DMS53 treated with DMSO at 0.1 percent for 48 hours (cell line): Measurements from ENCODE around the gene FNDC10.

Source experiments
- DNase-seq: peaks from one replicate; lab custom pipeline; 2025; ENCODE audit not compliant: unreplicated experiment; lab: John Stamatoyannopoulos, UW

Gene FNDC10

DNA sequence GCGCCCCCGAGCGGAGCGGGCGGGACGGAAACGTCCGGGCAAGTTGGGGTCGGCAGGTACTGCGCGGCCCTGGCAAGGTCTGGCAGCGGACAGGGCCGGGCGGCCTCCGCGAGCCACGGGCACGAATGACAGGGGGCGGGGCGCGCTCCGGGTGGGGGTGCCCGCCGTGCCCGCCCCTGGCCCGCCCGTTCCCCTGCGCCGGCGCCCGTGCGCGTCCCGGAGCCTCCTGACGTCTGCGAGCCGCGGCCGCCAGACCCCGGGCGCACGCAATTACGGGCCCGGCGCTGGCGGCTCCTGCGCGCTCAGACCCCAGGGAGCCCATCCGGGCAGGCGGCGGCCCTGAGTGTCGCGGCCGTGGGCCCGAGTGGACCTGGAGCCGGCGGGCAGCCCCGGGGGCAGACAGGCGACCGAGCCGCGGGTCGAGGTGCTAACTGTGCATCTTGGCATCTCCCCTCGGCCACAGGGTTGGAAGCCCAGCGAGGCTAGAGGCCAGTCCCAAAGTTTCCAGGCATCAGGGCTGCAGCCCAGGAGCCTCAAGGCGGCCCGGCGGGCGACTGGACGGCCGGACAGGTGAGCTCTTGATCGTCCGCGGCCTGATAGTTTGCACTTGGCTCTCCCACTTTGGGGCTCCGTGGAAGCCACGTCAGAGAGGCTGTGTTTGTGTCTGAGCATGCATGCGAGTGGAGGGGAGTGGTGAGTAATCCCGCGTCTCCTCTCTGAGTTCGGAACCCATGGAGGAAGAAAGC lies 16.3 kb upstream of the FNDC10 start:
- no peak for DNase-seq

DNA sequence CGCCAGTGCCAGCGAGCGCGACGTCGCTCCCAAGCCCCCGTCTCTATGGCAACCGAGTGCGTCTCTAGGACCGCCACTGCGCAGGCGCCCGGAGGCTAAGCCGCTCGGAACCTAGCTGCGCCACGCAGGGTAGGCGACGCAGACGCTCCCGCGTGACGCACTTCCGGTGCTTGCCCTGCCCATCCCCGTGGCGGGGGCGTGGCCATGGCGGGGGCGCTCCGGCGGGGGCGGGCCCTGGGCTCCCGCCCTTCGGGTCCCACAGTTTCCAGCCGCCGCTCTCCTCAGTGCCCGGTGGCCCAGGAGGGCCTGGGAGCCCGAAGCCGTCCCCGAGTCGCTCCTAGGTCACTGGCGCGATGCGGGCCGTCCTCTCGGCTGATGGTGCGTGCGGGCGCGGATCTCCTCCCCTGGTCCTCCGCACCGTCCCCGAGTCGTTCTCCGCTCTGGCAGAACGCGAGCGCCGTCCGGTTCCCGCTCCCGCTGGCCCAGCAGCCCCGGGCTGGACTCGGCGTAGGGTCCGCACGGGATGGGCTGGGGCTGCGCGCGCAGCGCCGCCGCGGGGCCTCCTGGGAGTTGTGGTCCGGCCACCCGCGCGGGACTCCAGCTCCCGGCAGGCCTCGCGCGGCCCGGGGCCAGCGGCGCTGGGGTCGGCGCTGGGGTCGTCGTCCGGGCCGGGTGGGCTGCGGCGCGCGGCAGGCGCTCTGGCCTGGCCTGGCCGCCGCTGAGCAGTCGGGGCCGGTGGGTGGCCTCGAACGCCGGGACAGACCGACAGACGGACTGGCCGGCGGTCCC lies 15.5 kb upstream of the FNDC10 start, which contains the start of gene MIB2:
Gene MIB2, plus strand, starts transcription at position 245 of the 789 bp plus-strand sequence. CDS start 7,953 bp downstream, outside the sequence.
- DNase-seq: peak; percentile 95

DNA sequence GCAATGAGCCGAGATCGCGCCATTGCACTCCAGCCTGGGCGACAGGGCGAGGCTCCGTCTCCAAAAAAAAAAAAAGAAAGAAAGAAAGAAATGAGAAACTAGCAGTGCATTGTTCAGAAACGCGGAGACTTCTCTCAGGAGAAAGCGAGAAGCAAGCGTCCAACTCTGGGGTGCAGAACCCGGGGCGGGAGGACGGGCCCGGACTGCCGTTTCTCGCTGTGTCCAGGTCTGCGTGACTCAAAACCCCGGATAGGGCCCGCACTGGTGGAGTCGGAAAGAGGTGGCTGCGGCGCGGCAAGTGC lies 15.0 kb upstream of the FNDC10 start:
- no peak for DNase-seq

DNA sequence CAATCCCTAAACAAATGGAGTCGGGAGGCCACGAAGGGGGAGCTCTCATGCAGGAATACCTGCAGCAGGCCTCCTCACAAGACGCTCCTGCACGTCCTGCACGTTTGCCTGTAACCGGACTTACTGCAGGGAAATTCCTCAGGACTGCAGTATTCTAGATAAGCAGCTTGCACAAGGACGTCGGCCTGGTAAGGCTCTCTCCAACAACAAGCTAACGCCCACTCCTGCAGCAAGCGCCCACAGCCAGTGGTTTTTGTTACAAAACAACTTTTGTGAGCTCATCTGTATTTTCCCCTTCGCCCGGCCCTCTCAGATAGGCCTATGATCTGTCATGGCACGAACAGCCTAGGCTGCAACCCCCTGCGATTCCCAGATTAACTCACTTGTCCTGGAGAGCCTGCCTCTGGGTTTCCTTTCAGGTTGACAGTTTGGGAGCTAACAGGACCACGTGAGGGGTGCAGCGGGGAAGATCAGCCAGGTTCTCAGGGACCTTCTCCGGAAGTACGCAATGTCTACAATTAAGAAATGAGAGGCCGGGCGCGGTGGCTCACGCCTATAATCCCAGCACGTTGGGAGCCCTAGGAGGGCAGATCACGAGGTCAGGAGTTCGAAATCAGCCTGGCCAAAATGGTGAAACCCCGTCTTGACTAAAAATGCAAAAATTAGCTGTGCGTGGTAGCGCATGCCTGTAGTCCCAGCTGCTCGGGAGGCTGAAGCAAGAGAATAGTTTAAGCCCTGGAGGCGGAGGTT lies 14.4 kb upstream of the FNDC10 start:
- DNase-seq: no peak

DNA sequence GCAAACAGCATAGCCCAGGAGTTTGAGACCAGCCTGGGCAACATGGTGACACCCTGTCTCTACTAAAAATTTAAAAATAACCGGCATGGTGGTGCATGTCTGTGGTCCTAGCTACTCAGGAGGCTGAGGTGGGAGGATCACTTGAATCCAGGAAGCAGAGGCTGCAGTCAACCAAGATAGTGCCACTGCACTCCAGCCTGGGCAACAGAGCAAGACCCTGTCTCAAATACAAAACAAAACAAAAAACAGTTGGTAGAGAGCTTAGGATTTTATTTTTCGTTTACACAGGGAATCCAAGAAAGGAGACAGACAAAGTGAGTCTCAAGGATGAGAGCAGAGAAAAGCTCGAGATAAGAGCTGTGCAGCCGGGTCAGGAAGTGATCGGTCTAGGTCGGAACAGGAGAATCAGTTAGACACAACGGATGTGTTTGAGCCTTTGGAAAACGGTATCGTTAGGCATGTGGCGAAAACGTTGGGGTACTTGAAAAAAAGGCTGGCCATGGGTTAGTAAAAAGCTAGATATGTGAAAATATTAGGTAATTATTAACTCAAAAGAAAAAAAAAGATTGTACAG lies 13.7 kb upstream of the FNDC10 start:
- DNase-seq: no peak

DNA sequence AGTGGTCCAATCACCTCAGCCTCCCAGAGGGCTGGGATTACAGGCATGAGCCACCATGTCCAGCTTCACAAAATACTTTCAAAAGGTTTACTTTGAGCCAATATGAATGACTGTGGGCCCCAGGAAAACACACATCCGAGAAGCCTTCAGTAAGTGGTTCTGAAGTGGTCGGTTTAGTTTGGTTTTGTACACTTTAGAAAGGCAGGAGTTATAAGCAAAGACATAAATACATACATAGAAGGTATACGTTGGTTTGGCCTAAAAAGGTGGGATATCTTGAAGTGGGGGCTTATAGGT lies 12.1 kb upstream of the FNDC10 start:
- peak; percentile 43 for DNase-seq

GRCh38 chr1:1610796-1611195 lies 10.9 kb upstream of the FNDC10 start:
- no peak for DNase-seq

DNA sequence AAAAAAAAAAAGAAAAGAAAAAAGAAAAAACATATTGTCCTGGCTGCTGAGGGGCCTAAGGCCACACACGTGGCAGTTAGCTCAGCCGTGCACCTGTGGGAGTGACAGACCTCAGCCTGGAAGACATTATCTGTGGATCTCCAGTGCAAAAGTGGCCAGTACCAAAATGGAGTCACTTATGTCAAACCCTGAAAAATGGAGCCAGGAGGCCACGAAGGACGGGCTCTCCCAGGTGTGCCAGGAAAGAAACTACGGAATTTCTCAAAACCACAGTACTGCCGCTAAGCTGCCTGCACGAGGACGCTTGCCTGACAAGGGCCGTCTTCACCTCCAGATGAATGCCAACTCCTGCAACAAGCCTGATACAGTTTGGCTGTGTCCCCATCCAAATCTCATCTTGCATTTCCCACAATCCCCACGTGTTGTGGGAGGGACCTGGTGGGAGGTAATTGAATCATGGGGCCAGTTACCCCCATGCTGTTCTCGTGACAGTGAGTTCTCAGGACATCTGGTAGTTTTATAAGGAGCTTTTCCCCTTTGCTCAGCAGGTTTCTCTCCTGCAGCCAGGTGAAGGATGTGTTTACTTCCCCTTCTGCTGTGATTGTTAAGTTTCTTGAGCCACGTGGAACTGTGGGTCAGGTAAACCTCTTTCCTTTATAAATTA lies 10.0 kb upstream of the FNDC10 start:
- no peak for DNase-seq

- no peak for DNase-seq
Measured at GRCh38 chr1:1606232-1606631, 6.3 kb upstream of the FNDC10 start.

DNA sequence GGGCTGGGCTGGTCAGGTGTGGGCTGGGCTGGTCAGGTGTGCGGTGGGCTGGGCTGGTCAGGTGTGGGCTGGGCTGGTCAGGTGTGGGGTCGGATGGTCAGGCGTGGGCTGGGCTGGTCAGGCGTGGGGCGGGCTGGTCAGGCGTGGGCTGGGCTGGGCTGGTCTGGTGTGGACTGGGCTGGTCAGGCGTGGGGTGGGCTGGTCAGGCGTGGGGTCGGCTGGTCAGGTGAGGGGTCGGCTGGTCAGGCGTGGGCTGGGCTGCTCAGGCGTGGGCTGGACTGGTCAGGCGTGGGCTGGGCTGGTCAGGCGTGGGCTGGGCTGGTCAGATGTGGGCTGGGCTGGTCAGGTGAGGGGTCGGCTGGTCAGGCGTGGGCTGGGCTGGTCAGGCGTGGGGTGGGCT lies 5.8 kb upstream of the FNDC10 start:
- no peak for DNase-seq

- no peak for DNase-seq
Measured at GRCh38 chr1:1605034-1605591, 5.2 kb upstream of the FNDC10 start.

DNA sequence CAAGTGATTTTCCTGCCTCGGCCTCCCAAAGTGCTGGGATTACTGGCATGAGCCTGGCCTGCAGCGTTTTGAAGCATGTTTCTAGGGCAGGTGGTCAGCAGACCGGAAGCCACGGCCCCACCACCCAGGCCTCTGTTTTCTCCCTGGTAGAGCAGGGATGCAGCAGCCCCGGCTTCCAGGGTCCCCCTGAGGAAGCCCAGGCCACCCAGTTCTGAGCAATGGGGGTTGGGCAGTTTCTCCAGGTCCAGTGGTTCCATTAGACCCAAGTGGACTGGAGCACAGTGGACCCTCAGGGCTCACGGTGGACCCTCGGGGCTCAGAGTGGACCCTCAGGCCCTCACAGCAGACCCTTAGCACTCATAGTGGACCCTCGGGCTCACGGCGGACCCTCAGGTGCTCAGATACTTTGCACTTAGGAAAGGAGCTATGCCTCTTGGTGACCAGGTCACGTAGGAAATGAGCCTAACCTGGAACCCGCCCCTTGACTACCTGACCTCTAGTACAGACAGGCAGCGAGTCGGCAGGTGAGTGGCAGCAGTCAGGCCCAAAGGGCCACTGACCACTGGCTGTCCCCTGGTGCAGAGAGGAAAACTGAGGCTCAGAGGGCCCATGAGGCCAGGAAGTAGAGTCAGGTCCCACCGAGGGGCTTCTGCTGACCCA lies 4.6 kb upstream of the FNDC10 start:
- DNase-seq: no peak

GRCh38 chr1:1603671-1604373 lies 3.9 kb upstream of the FNDC10 start:
- DNase-seq: no peak

GRCh38 chr1:1602968-1603506 lies 3.1 kb upstream of the FNDC10 start:
- no peak for DNase-seq

DNA sequence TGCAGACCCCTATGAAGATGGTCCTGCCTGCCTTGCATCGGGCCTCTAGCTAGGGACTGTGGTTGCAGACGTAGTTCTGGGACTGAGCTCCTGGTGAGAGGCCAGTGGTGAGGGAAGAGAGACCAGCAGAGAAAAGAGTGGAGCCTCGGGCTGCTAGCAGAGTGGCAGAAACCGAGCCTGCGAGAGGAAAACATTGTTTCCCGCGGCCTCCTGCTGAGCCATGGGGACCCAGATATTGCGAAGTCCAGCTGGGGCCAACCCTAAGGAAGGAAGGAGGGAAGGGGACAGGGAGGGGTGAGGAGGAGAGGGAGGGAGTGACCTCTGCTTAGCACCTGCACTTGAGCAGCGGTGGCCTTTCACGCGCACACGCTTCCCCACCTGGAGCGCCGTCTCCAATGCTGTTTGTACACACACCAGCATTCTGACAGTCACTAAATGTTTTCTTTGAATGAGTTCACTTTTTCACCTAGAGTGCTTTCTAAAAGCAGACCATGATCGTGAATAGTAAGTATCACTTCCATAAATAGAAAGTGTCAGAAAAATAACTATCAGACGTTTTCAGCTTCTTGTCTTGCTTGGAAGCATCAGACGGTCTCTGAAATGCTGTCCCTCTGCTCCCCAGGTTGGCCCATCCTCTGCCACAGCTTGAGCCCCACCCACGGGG lies 2.5 kb upstream of the FNDC10 start:
- DNase-seq: no peak

DNA sequence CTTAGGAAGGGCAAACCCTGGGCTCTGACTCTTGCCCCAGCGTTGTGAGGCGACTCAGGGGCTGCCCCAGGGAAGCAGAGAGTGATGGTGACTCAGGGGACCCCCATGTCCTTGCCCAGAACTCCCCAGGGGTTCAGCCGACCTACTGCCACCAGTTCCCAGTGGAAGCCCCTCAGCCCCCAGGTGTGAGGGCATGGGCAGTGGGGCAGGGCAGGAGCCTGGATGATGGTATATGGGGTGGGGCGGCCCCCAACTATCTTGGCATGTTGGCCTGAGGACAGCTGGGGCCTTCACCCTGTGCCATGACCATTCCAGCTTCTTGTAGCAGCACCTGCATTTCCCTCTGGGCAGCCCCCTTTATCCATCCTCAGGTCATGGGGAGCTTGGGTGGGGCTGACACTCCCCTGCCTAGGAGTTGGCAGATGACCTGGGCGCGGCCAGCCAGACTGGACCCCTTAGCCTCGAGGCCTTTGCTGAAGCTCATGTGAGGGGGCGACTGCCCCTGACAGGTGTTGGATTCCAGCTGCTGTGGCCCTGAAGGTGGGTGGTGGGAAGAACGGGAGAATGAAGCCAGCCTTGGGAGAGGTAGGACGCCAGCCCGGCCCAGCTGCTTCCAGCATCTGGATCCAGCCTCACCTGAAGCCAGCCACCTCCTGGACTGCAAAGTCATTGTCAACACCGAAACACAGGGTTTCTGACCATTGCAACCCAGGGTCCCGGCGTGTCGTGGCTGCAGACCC lies 1.8 kb upstream of the FNDC10 start:
- DNase-seq: no peak

GRCh38 chr1:1600861-1601563 lies 1.1 kb upstream of the FNDC10 start:
- DNase-seq: no peak
